ENCODE data around the gene ARID3A.

ARID3A gene

GRCh38 chr19:984165-984967 is 58.5 kb downstream of the ARID3A start, which contains the start of gene WDR18:
WDR18 (plus strand) TSS chr19:984345; CDS start chr19:984354, 9 bp downstream.
- H3K9me3 Mint-ChIP-seq = no peaks in the 10 kb centered on the region
- peak within 1 kb of the TSS; percentile 98 to 99 for H3K4me3 Mint-ChIP-seq
- peaks cover 15 to 23% of the 10 kb centered on the region in 2 donors for H3K4me1 Mint-ChIP-seq (ENCODE audit: low read depth in 2 of 2)
- H3K27ac Mint-ChIP-seq = peak within 1 kb of the TSS; percentile 98
- no peaks in the 10 kb centered on the region for H3K27me3 Mint-ChIP-seq
- H3K36me3 Mint-ChIP-seq (ENCODE audit: insufficient read depth) = peaks cover 24% of the 10 kb centered on the region
- DNase-seq (peak; percentile 80 to 89 (median 87)), ATAC-seq (replicated peaks) (peak; percentile 87)

DNA sequence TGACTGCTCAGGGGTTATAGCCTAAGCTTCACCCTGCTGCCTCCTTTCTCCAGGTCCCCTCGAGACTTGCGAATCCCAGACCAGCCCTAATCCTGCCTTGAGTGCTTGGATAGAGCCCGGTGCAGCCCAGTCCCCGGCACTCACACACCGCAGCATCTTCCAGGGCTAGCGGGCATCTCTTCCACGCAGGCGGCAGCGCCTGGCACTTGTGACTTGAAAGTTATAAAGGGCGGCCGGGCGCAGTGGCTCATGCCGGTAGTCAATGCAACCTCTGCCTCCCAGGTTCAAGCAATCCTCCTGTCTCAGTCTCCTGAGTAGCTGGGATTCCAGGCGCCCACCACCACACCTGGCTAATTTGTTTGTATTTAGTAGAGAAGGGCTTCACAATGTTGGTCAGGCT is 60.2 kb downstream of the ARID3A start:
- DNase-seq (no peak), ATAC-seq (replicated peaks) (no peak)
- Mint-ChIP-seq H3K4me1 (ENCODE audit: low read depth in 2 of 2) (peaks cover 15 to 23% of the 10 kb centered on the region in 2 donors), H3K27ac (no peak overlapping the region), H3K36me3 (ENCODE audit: insufficient read depth) (peaks cover 28% of the 10 kb centered on the region), H3K9me3 (no peaks in the 10 kb centered on the region), H3K4me3 (peak overlapping the region in 1 of 2 donors; percentile 99), H3K27me3 (no peaks in the 10 kb centered on the region)

DNA sequence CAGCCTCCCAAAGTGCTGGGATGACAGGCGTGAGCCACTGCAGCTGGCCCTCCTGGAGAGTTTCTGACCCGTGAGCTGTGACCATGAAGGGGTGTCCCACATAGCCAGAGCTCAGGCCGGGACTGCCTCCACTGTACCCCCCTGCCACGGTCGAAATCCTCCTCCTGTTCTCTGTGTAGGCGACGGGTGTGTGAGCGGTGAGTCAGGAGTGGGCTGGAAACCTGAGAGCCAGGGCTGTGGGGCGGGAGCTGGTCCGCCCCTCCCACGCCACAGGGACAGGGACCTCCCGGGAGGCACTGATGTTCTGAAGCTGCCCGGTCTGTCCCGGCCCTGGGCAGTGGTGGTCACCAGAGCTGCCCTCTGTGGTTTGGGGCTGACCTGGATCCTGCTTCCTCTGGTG is 62.2 kb downstream of the ARID3A start:
- ATAC-seq (replicated peaks) (no peak), DNase-seq (no peak)
- H3K4me3 Mint-ChIP-seq = peak overlapping the region in 1 of 2 donors; percentile 7
- H3K4me1 Mint-ChIP-seq (ENCODE audit: low read depth in 2 of 2) = peaks cover 15 to 21% of the 10 kb centered on the region in 2 donors
- no peaks in the 10 kb centered on the region for H3K9me3 Mint-ChIP-seq
- peaks cover 32% of the 10 kb centered on the region for H3K36me3 Mint-ChIP-seq (ENCODE audit: insufficient read depth)
- no peaks in the 10 kb centered on the region for H3K27me3 Mint-ChIP-seq
- H3K27ac Mint-ChIP-seq = peak overlapping the region in 1 of 2 donors; percentile 35

DNA sequence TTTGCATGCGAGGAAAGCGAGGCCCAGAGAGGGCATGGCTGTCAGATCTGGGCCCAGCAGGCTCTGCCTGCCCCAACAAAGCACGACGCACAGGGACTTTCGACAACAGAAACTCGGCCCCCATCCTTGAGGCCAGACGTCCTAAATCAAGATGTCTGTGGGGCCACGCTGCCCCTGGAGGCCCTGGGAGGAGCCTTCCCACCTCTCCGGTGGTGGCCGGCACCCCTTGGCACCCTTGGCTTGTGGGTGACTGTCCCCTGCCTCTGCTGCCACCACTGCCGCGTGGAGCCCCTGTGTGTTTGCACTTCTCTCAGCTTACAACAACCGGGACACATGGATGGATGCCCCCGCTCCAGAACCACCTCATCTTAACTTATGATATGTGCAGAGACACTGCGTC is 62.7 kb downstream of the ARID3A start:
- ATAC-seq (replicated peaks) (no peak), DNase-seq (no peak)
- H3K4me3 Mint-ChIP-seq = no peak overlapping the region
- peak overlapping the region; percentile 57 to 72 for H3K27ac Mint-ChIP-seq
- H3K27me3 Mint-ChIP-seq = no peaks in the 10 kb centered on the region
- peaks cover 15 to 21% of the 10 kb centered on the region in 2 donors for H3K4me1 Mint-ChIP-seq (ENCODE audit: low read depth in 2 of 2)
- no peaks in the 10 kb centered on the region for H3K9me3 Mint-ChIP-seq
- peaks cover 35% of the 10 kb centered on the region for H3K36me3 Mint-ChIP-seq (ENCODE audit: insufficient read depth)

- no peak for DNase-seq
- no peaks in the 10 kb centered on the region for H3K9me3 Mint-ChIP-seq
- no peaks in the 10 kb centered on the region for H3K27me3 Mint-ChIP-seq
- no peak for ATAC-seq (replicated peaks)
- peaks cover 34% of the 10 kb centered on the region for H3K36me3 Mint-ChIP-seq (ENCODE audit: insufficient read depth)
- H3K4me3 Mint-ChIP-seq = peak overlapping the region in 1 of 2 donors; percentile 29
- peaks cover 10 to 17% of the 10 kb centered on the region in 2 donors for H3K4me1 Mint-ChIP-seq (ENCODE audit: low read depth in 2 of 2)
- H3K27ac Mint-ChIP-seq = peak overlapping the region; percentile 57 to 72
Observed at GRCh38 chr19:989381-990081, 63.7 kb downstream of the ARID3A start.

DNA sequence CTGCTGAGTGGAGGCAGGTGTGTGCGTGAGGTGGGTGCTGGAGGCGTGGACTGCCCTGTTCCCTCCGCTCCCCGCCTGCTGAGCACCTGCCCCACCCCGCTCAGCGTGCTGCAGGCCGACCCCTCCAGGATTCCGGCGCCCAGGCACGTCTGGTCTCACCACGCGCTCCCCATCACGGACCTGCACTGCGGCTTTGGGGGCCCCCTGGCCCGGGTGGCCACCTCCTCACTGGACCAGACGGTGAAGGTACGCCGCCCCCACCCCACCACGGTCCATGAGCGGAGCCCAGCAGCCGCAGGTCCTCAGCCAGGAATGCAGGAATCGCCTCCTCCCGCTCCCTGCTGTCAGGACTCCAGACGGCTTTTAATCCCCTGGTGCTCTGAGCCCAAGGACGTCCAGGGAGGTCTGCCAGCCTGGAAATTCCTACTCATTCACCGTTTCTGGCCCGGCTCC is 64.3 kb downstream of the ARID3A start:
- Mint-ChIP-seq H3K4me3 (no peak overlapping the region), H3K4me1 (ENCODE audit: low read depth in 2 of 2) (peaks cover 4 to 12% of the 10 kb centered on the region in 2 donors), H3K9me3 (no peaks in the 10 kb centered on the region), H3K27ac (peak overlapping the region in 1 of 2 donors; percentile 78), H3K27me3 (no peaks in the 10 kb centered on the region), H3K36me3 (ENCODE audit: insufficient read depth) (peaks cover 28% of the 10 kb centered on the region)
- DNase-seq (no peak), ATAC-seq (replicated peaks) (no peak)

DNA sequence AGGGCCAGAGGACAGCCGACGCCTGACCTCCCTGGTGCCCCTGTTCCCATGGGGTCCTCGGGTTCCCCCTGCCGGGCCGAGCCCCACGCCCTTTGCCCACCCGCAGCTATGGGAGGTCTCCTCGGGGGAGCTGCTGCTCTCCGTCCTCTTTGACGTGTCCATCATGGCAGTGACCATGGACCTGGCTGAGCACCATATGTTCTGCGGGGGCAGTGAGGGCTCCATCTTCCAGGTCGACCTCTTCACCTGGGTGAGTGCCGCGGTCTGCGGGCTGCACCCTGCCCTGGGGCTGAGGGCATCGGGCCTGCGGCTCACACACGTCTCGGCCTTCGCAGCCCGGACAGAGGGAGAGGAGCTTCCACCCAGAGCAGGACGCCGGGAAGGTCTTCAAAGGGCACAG is 64.9 kb downstream of the ARID3A start:
- Mint-ChIP-seq H3K36me3 (ENCODE audit: insufficient read depth) (peaks cover 27% of the 10 kb centered on the region), H3K27ac (peak overlapping the region in 1 of 2 donors; percentile 78), H3K27me3 (no peaks in the 10 kb centered on the region), H3K4me3 (no peak overlapping the region), H3K9me3 (no peaks in the 10 kb centered on the region), H3K4me1 (ENCODE audit: low read depth in 2 of 2) (peaks cover 3 to 10% of the 10 kb centered on the region in 2 donors)
- DNase-seq (no peak), ATAC-seq (replicated peaks) (no peak)

- Mint-ChIP-seq H3K9me3 (no peaks in the 10 kb centered on the region), H3K4me1 (ENCODE audit: low read depth in 2 of 2) (peaks cover 6 to 12% of the 10 kb centered on the region in 2 donors), H3K36me3 (ENCODE audit: insufficient read depth) (peaks cover 26% of the 10 kb centered on the region), H3K4me3 (no peak overlapping the region), H3K27me3 (no peaks in the 10 kb centered on the region), H3K27ac (peak overlapping the region in 1 of 2 donors; percentile 78)
- DNase-seq (peak; percentile 28 to 37 (median 34)), ATAC-seq (replicated peaks) (peak; percentile 30)
Observed at GRCh38 chr19:991174-991931, 65.5 kb downstream of the ARID3A start.

DNA sequence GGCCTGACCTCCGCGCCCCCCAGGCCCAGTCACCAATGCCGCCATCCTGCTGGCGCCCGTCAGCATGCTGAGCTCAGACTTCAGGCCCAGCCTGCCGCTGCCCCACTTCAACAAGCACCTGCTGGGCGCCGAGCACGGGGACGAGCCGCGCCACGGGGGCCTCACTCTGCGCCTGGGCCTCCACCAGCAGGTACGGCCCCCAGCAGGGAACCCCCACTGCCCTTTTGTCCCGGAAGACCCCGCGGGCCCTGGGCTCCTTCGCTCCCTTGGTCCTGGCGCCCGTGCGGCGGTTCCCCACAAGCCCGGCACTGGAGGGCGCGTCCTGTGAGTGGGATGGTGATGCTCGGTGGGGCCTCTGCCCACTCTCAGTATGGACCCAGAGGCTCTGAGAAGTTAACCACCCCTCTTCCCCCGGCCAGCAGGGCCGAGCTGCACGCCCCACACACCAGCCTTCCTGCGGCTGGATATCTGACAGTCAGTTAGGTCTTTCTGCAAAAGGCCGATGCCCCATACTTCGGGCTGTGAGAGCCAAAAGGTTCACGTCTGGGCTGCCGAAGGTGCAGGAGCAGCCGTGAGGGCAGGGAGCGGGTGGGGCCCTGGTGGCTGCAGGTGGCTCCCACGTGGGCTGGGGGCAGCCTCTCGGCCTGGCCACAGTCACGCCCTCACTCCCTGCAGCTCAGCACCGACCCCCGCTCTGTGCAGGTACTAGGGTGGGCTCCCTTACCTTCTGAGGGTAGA is 66.3 kb downstream of the ARID3A start:
- H3K27ac Mint-ChIP-seq = no peak overlapping the region
- no peaks in the 10 kb centered on the region for H3K9me3 Mint-ChIP-seq
- no peaks in the 10 kb centered on the region for H3K27me3 Mint-ChIP-seq
- no peak overlapping the region for H3K4me3 Mint-ChIP-seq
- no peak for ATAC-seq (replicated peaks)
- DNase-seq = no peak
- H3K4me1 Mint-ChIP-seq (ENCODE audit: low read depth in 2 of 2) = peaks cover 13% of the 10 kb centered on the region in 2 donors
- H3K36me3 Mint-ChIP-seq (ENCODE audit: insufficient read depth) = peaks cover 28% of the 10 kb centered on the region

DNA sequence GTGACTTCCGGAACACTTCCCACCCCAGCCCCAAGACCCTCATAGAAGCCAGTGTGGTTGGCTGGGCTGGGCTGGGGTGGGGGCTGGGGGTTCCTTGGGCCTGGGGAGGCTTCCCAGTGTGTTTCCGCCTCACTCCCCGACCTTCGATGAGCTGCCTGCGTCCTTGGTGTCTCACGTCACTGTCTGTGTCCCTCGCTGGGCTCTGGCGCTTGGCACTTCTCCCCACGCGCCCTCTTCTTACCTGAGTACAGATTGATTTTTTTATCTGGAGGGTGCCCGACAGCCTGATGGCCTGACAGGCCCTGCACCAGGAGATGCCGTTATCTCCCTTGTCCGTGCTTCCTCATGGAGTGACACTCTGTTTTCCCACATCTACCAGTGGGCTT is 66.8 kb downstream of the ARID3A start:
- peaks cover 0 to 1% of the 10 kb centered on the region in 2 donors for H3K27me3 Mint-ChIP-seq
- no peaks in the 10 kb centered on the region for H3K9me3 Mint-ChIP-seq
- H3K4me1 Mint-ChIP-seq (ENCODE audit: low read depth in 2 of 2) = peaks cover 13% of the 10 kb centered on the region in 2 donors
- DNase-seq = no peak
- H3K36me3 Mint-ChIP-seq (ENCODE audit: insufficient read depth) = peaks cover 27% of the 10 kb centered on the region
- no peak overlapping the region for H3K4me3 Mint-ChIP-seq
- peak overlapping the region in 1 of 2 donors; percentile 81 for H3K27ac Mint-ChIP-seq
- ATAC-seq (replicated peaks) = no peak

- Mint-ChIP-seq H3K4me1 (ENCODE audit: low read depth in 2 of 2) (peaks cover 10 to 13% of the 10 kb centered on the region in 2 donors), H3K27me3 (peaks cover 0 to 8% of the 10 kb centered on the region in 2 donors), H3K4me3 (no peak overlapping the region), H3K9me3 (no peaks in the 10 kb centered on the region), H3K27ac (peak overlapping the region in 1 of 2 donors; percentile 38), H3K36me3 (ENCODE audit: insufficient read depth) (peaks cover 27% of the 10 kb centered on the region)
- ATAC-seq (replicated peaks) = no peak
- no peak for DNase-seq
Observed at GRCh38 chr19:993361-993830, 67.6 kb downstream of the ARID3A start.

DNA sequence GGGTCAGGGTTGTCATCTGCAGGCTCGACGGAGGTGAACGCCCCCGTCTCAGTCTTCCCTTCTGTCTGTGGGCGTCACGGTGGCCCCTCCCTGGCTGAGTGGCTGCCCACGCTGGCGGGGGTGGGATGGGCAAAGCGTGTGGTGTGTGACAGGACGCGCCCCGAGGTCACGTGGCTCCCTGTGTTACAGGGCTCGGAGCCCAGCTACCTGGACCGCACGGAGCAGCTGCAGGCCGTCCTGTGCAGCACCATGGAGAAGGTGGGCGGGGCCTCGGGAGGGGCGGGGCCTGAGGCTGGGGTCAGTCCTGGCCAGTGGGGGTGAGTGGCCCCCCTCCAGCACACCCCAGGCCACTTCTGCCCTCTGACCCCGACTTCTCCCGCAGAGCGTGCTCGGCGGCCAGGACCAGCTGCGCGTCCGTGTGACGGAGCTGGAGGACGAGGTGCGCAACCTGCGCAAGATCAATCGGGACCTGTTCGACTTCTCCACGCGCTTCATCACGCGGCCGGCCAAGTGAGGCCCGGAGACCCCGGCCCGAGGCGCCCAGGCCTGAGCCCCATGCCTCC is 68.1 kb downstream of the ARID3A start:
- ATAC-seq (replicated peaks) (no peak), DNase-seq (no peak)
- no peak overlapping the region for H3K27ac Mint-ChIP-seq
- peaks cover 3 to 14% of the 10 kb centered on the region in 2 donors for H3K27me3 Mint-ChIP-seq
- H3K36me3 Mint-ChIP-seq (ENCODE audit: insufficient read depth) = peaks cover 29% of the 10 kb centered on the region
- no peak overlapping the region for H3K4me3 Mint-ChIP-seq
- H3K4me1 Mint-ChIP-seq (ENCODE audit: low read depth in 2 of 2) = peaks cover 10 to 13% of the 10 kb centered on the region in 2 donors
- H3K9me3 Mint-ChIP-seq = no peaks in the 10 kb centered on the region

Measured in effector memory CD8-positive, alpha-beta T cell (primary cell).